Middle frontal gyrus (tissue), 1 donor: ENCODE measurements around the gene THADA.
"Not testable (repeated sequence)": the region's sequence is repeated elsewhere in the genome, so short reads cannot be mapped to it uniquely, and the experiment has no call there.

ENCODE experiments used
- DNase-seq: peaks from one replicate; pipeline ENCODE4 v3.0.0-alpha.2; 2015; ENCODE audit warnings: low spot score; ENCODE audit errors: extremely low spot score

The THADA gene

GRCh38 chr2:43467891-43468290 is 127.9 kb downstream of the THADA start:
- DNase-seq, result no peak

- DNase-seq, result no peak
These were observed 130.6 kb downstream of the THADA start for GRCh38 chr2:43465234-43465633.

- no peak for DNase-seq
These were observed 131.2 kb downstream of the THADA start for GRCh38 chr2:43464590-43464989.

- DNase-seq, result no peak
These were observed 132.8 kb downstream of the THADA start for GRCh38 chr2:43462866-43463641.

- DNase-seq, result no peak
These were observed 134.3 kb downstream of the THADA start for GRCh38 chr2:43461453-43462073.

- DNase-seq, result no peak
These were observed 135.1 kb downstream of the THADA start for GRCh38 chr2:43460611-43461365.

- no peak for DNase-seq
These were observed 135.7 kb downstream of the THADA start for GRCh38 chr2:43460174-43460546.

- no peak for DNase-seq
These were observed 136.2 kb downstream of the THADA start for GRCh38 chr2:43459446-43460173.

GRCh38 chr2:43458014-43458628 is 137.7 kb downstream of the THADA start:
- no peak for DNase-seq

- no peak for DNase-seq
These were observed 139.9 kb downstream of the THADA start for GRCh38 chr2:43455731-43456642.

- DNase-seq, result no peak
These were observed 140.5 kb downstream of the THADA start for GRCh38 chr2:43455296-43455695.

- DNase-seq, result no peak
These were observed 141.0 kb downstream of the THADA start for GRCh38 chr2:43454791-43455190.

- no peak for DNase-seq
These were observed 142.4 kb downstream of the THADA start for GRCh38 chr2:43453179-43454170.

GRCh38 chr2:43452318-43452731 is 143.5 kb downstream of the THADA start:
- no peak for DNase-seq

- no peak for DNase-seq
These were observed 145.2 kb downstream of the THADA start for GRCh38 chr2:43450617-43451016.

- DNase-seq, result no peak
These were observed 147.1 kb downstream of the THADA start for GRCh38 chr2:43448822-43449110.

- no peak for DNase-seq
These were observed 147.6 kb downstream of the THADA start for GRCh38 chr2:43448011-43448821.

GRCh38 chr2:43446755-43447154 is 149.1 kb downstream of the THADA start:
- DNase-seq, result not testable (repeated sequence)
